ENCODE results near the gene SLC7A14. TPM values are rescaled to one million over a fixed set of nuclear protein-coding genes. Genes with fewer than 3 reads are reported as not detected.

Gene SLC7A14
- total RNA-seq, 1 donor from 2014 or later: 13.5 TPM

GRCh38 chr3:170631755-170632488, 46.0 kb upstream of the SLC7A14 start:
- H3K27ac Mint-ChIP-seq: no peak overlapping the region
- DNase-seq (ENCODE audit: extremely low spot score, unreplicated experiment): no peak
- H3K4me1 Mint-ChIP-seq (ENCODE audit: unreplicated experiment): peaks cover 30% of the 10 kb centered on the region
- no peaks in the 10 kb centered on the region for H3K36me3 Mint-ChIP-seq
- no peaks in the 10 kb centered on the region for H3K27me3 Mint-ChIP-seq
- no peaks in the 10 kb centered on the region for H3K9me3 Mint-ChIP-seq
- TF ChIP-seq CTCF (conservative IDR thresholded peaks at IDR 0.05): no peak
- no peak overlapping the region for H3K4me3 Mint-ChIP-seq

- H3K36me3 Mint-ChIP-seq: no peaks in the 10 kb centered on the region
- DNase-seq (ENCODE audit: extremely low spot score, unreplicated experiment): no peak
- H3K27me3 Mint-ChIP-seq: peaks cover 3% of the 10 kb centered on the region
- no peak overlapping the region for H3K27ac Mint-ChIP-seq
- H3K4me3 Mint-ChIP-seq: no peak overlapping the region
- peaks cover 17% of the 10 kb centered on the region for H3K4me1 Mint-ChIP-seq (ENCODE audit: unreplicated experiment)
- H3K9me3 Mint-ChIP-seq: peaks cover 18% of the 10 kb centered on the region
- no peak for TF ChIP-seq CTCF (conservative IDR thresholded peaks at IDR 0.05)
Measured at GRCh38 chr3:170623524-170623923, 37.6 kb upstream of the SLC7A14 start.

GRCh38 chr3:170622369-170623159, 36.7 kb upstream of the SLC7A14 start:
- H3K36me3 Mint-ChIP-seq: no peaks in the 10 kb centered on the region
- peaks cover 3% of the 10 kb centered on the region for H3K27me3 Mint-ChIP-seq
- no peak for TF ChIP-seq CTCF (conservative IDR thresholded peaks at IDR 0.05)
- H3K27ac Mint-ChIP-seq: peak overlapping the region; percentile 43
- no peak overlapping the region for H3K4me3 Mint-ChIP-seq
- DNase-seq (ENCODE audit: extremely low spot score, unreplicated experiment): no peak
- H3K4me1 Mint-ChIP-seq (ENCODE audit: unreplicated experiment): peaks cover 17% of the 10 kb centered on the region
- H3K9me3 Mint-ChIP-seq: peaks cover 18% of the 10 kb centered on the region

DNA sequence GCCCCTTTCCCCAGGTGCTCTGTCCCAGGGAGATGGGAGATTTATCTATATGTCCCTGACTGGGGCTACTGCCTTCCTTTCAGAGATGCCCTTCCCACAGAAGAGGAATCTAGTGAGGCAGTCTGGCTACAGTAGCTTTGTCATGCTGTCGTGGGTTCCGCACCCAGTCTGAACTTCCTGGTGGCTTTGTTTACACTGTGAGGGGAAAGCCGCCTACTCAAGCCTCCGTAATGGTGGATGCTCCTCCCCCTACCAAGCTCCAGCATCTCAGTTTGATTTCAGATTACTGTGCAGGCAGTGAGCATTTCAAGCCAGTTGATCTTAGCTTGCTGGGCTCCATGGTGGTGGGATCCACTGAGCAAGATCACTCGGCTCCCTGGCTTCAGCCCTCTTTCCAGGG, 35.4 kb upstream of the SLC7A14 start:
- Mint-ChIP-seq H3K9me3 (peaks cover 23% of the 10 kb centered on the region), H3K27me3 (peaks cover 3% of the 10 kb centered on the region), H3K4me1 (ENCODE audit: unreplicated experiment) (peaks cover 17% of the 10 kb centered on the region), H3K27ac (no peak overlapping the region), H3K36me3 (no peaks in the 10 kb centered on the region), H3K4me3 (no peak overlapping the region)
- TF ChIP-seq CTCF (conservative IDR thresholded peaks at IDR 0.05): no peak
- DNase-seq (ENCODE audit: extremely low spot score, unreplicated experiment): no peak

DNA sequence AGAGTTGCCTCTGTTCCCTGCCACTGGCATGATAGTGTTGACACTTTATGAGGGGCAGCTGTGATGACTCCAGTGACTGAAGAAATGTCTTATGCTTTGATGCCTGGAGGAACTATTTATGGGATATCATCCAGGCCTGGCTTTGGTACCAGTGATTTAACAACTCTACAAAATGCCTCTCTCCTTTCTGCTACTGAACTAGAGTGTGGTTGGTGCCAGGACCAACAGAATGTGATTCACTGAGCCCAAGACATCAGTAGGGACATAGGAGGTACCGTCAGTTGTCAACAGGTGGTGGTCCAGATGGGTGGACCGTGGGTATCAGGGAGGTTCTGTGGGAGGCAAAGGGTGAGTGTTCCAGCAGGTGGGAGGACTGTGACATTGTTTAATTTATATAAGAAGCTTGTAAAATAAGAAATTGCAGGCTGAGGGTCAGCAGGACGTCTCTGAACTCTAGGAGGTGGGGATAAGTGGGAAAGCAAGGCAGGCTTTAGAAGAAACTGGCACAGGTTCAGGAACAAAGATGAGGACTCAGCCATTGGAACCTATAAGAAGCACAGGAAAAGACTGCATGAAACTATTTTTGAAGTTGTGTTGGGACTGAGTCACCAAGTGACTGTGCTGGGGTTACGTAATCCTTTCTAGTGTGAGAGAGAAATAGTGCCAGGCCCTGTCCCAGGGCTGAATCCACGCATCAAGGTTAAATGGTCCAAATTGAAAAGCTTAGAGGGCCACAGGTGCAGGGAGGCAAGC, 28.5 kb upstream of the SLC7A14 start:
- Mint-ChIP-seq H3K9me3 (peaks cover 12% of the 10 kb centered on the region), H3K4me3 (no peak overlapping the region), H3K27ac (no peak overlapping the region), H3K36me3 (no peaks in the 10 kb centered on the region), H3K4me1 (ENCODE audit: unreplicated experiment) (peaks cover 6% of the 10 kb centered on the region), H3K27me3 (no peaks in the 10 kb centered on the region)
- no peak for TF ChIP-seq CTCF (conservative IDR thresholded peaks at IDR 0.05)
- DNase-seq (ENCODE audit: extremely low spot score, unreplicated experiment): no peak

Measured in type B pancreatic cell (in vitro differentiated cells).